HFFc6 (cell line): ENCODE measurements around the gene ZNF385D. TPM values are rescaled to one million over a fixed set of nuclear protein-coding genes. Genes with fewer than 3 reads are reported as not detected.

ENCODE experiments used
- DNase-seq: peaks from one replicate; pipeline ENCODE4 v3.0.0-alpha.2; 2018
- H3K27ac Mint-ChIP-seq: 2 replicates; pipeline ENCODE4 v1.8.0; 2020; ENCODE audit warnings: mild to moderate bottlenecking, mixed read lengths
- H3K27me3 Mint-ChIP-seq: 2 replicates; pipeline ENCODE4 v1.8.0; 2021; ENCODE audit warnings: mild to moderate bottlenecking, moderate library complexity, mixed read lengths; ENCODE audit not compliant: insufficient read depth
- H3K36me3 Mint-ChIP-seq: 2 replicates; pipeline ENCODE4 v1.8.0; 2021; ENCODE audit warnings: low read depth, mixed read lengths
- H3K4me1 Mint-ChIP-seq: 2 replicates; pipeline ENCODE4 v1.8.0; 2020; ENCODE audit warnings: low read depth, mixed read lengths
- H3K4me3 Mint-ChIP-seq: 2 replicates; pipeline ENCODE4 v1.8.0; 2020; ENCODE audit warnings: mild to moderate bottlenecking, moderate library complexity, mixed read lengths
- H3K9me3 Mint-ChIP-seq: 2 replicates; pipeline ENCODE4 v1.8.0; 2020; ENCODE audit warnings: mild to moderate bottlenecking, mixed read lengths
- total RNA-seq, 6 experiments: library from RNA; stranded (reverse); fragmentation: NEBNext Ultra II Directional; extraction: Animal tissue kit (Norgen Biotek cat#: 25700); gene quantifications; 2 replicates in 1 of 6; 3 replicates in 5 of 6; pipeline ENCODE4 v1.2.3, GENCODE V29; 2021
- TF ChIP-seq, protein P1 (sequence below): fragments of 200-600 bp; sonication (generic); IDR thresholded peaks from 2 replicates; pipeline ENCODE4 v1.5.0; 2021; ENCODE audit warnings: antibody characterized with exemption, mild to moderate bottlenecking

ZNF385D gene
- total RNA-seq, 6 experiments from 2014 or later, result 3.0 to 4.8 (median 4.1) TPM

DNA sequence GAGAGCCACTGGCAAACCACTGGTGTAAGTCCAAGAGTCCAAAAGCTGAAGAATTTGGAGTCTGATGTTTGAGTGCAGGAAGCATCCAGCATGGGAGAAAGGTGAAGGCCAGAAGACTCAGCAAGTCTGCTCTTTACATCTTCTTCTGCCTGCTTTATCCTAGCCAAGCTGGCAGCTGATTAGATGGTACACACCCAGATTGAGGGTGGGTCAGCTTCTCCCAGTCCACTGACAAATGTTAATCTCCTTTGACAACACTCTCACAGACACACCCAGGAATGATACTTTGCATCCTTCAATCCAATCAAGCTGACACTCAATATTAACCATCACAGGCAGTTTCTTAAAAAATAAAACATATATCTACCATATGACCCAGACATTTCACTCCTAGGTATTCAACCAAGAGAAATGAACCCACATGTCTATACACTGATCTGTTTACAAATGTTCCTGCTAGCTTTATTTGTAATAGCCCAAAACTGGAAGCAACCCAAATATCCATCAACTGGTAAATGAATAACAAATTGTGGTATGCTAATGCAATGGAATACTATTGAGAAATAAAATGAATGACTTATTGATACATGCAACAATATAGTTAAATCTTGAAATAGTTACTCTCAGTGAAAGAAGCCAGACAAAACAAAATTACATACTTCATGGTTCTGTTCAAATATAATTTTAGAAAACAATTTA is 373.8 kb downstream of the ZNF385D start:
- no peak for DNase-seq
- Mint-ChIP-seq H3K36me3 (no peaks in the 10 kb centered on the region), H3K27me3 (peaks cover 3% of the 10 kb centered on the region; the same call in 1 of the 2 replicates), H3K4me1 (peaks cover 23% of the 10 kb centered on the region), H3K27ac (no peak overlapping the region), H3K4me3 (no peak overlapping the region), H3K9me3 (no peaks in the 10 kb centered on the region)
- TF ChIP-seq, protein P1, sequence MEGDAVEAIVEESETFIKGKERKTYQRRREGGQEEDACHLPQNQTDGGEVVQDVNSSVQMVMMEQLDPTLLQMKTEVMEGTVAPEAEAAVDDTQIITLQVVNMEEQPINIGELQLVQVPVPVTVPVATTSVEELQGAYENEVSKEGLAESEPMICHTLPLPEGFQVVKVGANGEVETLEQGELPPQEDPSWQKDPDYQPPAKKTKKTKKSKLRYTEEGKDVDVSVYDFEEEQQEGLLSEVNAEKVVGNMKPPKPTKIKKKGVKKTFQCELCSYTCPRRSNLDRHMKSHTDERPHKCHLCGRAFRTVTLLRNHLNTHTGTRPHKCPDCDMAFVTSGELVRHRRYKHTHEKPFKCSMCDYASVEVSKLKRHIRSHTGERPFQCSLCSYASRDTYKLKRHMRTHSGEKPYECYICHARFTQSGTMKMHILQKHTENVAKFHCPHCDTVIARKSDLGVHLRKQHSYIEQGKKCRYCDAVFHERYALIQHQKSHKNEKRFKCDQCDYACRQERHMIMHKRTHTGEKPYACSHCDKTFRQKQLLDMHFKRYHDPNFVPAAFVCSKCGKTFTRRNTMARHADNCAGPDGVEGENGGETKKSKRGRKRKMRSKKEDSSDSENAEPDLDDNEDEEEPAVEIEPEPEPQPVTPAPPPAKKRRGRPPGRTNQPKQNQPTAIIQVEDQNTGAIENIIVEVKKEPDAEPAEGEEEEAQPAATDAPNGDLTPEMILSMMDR, result no peak

DNA sequence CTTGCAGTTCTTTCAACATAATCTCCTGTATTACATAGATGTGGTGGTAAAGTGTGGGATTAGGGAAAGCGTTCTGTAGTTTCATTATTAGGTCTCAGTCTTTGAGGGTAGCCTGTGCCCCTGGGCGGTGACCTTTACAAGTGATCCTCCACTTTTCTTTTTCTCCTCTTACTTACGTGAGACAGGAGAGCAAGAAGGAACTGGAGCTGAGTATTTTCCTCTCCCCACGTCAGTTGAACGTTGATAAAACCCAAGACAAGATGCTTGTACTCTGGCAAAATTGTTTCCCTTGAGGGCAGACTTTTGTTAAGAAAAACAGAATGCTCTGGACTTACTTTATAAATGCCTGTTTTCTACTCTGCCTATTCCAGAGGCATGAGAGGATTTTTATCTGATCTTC is 378.7 kb downstream of the ZNF385D start:
- TF ChIP-seq, protein P1, result no peak
- no peak for DNase-seq
- H3K27ac Mint-ChIP-seq, result peak overlapping the region; percentile 10; the same call in 1 of the 2 replicates

More for the DNA sequence above, 378.7 kb downstream of the ZNF385D start:
- Mint-ChIP-seq H3K27me3 (peaks cover 3% of the 10 kb centered on the region; the same call in 1 of the 2 replicates), H3K9me3 (peaks cover 14% of the 10 kb centered on the region), H3K36me3 (peaks cover 10% of the 10 kb centered on the region), H3K4me3 (no peak overlapping the region), H3K4me1 (peaks cover 32% of the 10 kb centered on the region)
